CD8-positive, alpha-beta memory T cell (primary cell): Measurements from ENCODE around the gene RPL11. TPM values are rescaled to one million over a fixed set of nuclear protein-coding genes. Genes with fewer than 3 reads are reported as not detected.

ENCODE experiments used
- CTCF ChIA-PET: fragments of 350-600 bp; sonication (Branson Sonifier 250); formaldehyde crosslinking; loops from one replicate; lab custom pipeline; 2021; ENCODE audit warnings: antibody characterized with exemption; lab: Charles Lee
- POLR2A ChIA-PET: fragments of 350-600 bp; sonication (Branson Sonifier 250); formaldehyde crosslinking; loops from one replicate; lab custom pipeline; 2021; ENCODE audit warnings: antibody characterized with exemption; lab: Charles Lee
- DNase-seq, 5 donors: peaks; one replicate each; pipeline versions ENCODE4 v3.0.0 to v3.0.0-alpha.2; 2020 to 2022; ENCODE audit warnings: mixed read lengths in 1 of 5
- H3K27ac ChIP-seq: one replicate; pipeline ENCODE4 v1.7.0; 2013; ENCODE audit warnings: low read depth, mild to moderate bottlenecking, low read length, moderate library complexity
- H3K27me3 ChIP-seq: 2 replicates; pipeline ENCODE4 v1.7.0; 2013; ENCODE audit warnings: low read length, mild to moderate bottlenecking; ENCODE audit not compliant: insufficient read depth, poor library complexity, severe bottlenecking
- H3K36me3 ChIP-seq: 2 replicates; pipeline ENCODE4 v1.7.0; 2013; ENCODE audit warnings: mild to moderate bottlenecking, low read length, moderate library complexity; ENCODE audit not compliant: insufficient read depth
- H3K4me1 ChIP-seq: 2 replicates; pipeline ENCODE4 v1.7.0; 2013; ENCODE audit warnings: mild to moderate bottlenecking, low read length, moderate library complexity; ENCODE audit not compliant: insufficient read depth
- H3K4me3 ChIP-seq: 2 replicates; pipeline ENCODE4 v1.7.0; 2013; ENCODE audit warnings: mild to moderate bottlenecking, low read length
- H3K9me3 ChIP-seq: 2 replicates; pipeline ENCODE4 v1.7.0; 2013; ENCODE audit warnings: mild to moderate bottlenecking, low read length
- H3K27ac Mint-ChIP-seq, 8 donors: one replicate each; pipeline ENCODE4 v1.8.0; 2020 to 2021; ENCODE audit warnings: mixed read lengths in 8 of 8, mild to moderate bottlenecking in 6 of 8, inconsistent platforms in 3 of 8, moderate library complexity in 3 of 8
- H3K27me3 Mint-ChIP-seq, 2 donors: one replicate each; pipeline ENCODE4 v1.8.0; 2020 to 2021; ENCODE audit warnings: mixed read lengths in 2 of 2, mild to moderate bottlenecking in 1 of 2, moderate library complexity in 1 of 2
- H3K36me3 Mint-ChIP-seq, 3 donors: one replicate each; pipeline ENCODE4 v1.8.0; 2020 to 2021; ENCODE audit warnings: mixed read lengths in 3 of 3, inconsistent platforms in 1 of 3, mild to moderate bottlenecking in 1 of 3
- H3K4me1 Mint-ChIP-seq, 3 donors: one replicate each; pipeline ENCODE4 v1.8.0; 2020 to 2021; ENCODE audit warnings: mixed read lengths in 3 of 3, inconsistent platforms in 1 of 3, mild to moderate bottlenecking in 1 of 3
- H3K4me3 Mint-ChIP-seq, 7 donors: one replicate each; pipeline ENCODE4 v1.8.0; 2020 to 2021; ENCODE audit warnings: mixed read lengths in 7 of 7, mild to moderate bottlenecking in 6 of 7, moderate library complexity in 4 of 7, inconsistent platforms in 2 of 7
- H3K9me3 Mint-ChIP-seq, 5 donors: one replicate each; pipeline ENCODE4 v1.8.0; 2020 to 2022; ENCODE audit warnings: mixed read lengths in 5 of 5, mild to moderate bottlenecking in 3 of 5, moderate library complexity in 2 of 5, inconsistent platforms in 1 of 5
- polyA plus RNA-seq: library from polyadenylated mRNA; unstranded; fragments of 300-500 nt; fragmentation: Illumina TruSeq; gene quantifications from one replicate; pipeline ENCODE4 v1.2.3, GENCODE V29; 2021
- total RNA-seq, 2 experiments: library from RNA; stranded (reverse); gene quantifications; one replicate each; pipeline ENCODE4 v1.2.3, GENCODE V29; 2021

The RPL11 gene
- total and polyA plus RNA-seq, 3 experiments from 2014 or later, result 1,119 to 1,292 (median 1,242) TPM

- H3K9me3 ChIP-seq, result no peaks in the 10 kb centered on the region
- POLR2A ChIA-PET, result no interaction called here
- H3K27me3 ChIP-seq, result no peaks in the 10 kb centered on the region
- H3K36me3 ChIP-seq, result no peaks in the 10 kb centered on the region
- H3K27ac ChIP-seq, result no peak overlapping the region
- H3K36me3 Mint-ChIP-seq, result peaks cover 0 to 14% (median 1%) of the 10 kb centered on the region in 3 donors
- no peak for DNase-seq
- H3K4me3 ChIP-seq, result no peak overlapping the region
- H3K4me3 Mint-ChIP-seq, result peak overlapping the region in 6 of 7 donors; percentile 90 to 96 (median 90)
- CTCF ChIA-PET, result no interaction called here
- no peaks in the 10 kb centered on the region for H3K9me3 Mint-ChIP-seq
- H3K27ac Mint-ChIP-seq, result peak overlapping the region in 5 of 8 donors; percentile 80 to 94 (median 94)
- H3K27me3 Mint-ChIP-seq, result no peaks in the 10 kb centered on the region
- peaks cover 26% of the 10 kb centered on the region for H3K4me1 ChIP-seq
- H3K4me1 Mint-ChIP-seq, result peaks cover 28 to 34% (median 30%) of the 10 kb centered on the region in 3 donors
Observed at GRCh38 chr1:23741609-23742008, 50.0 kb downstream of the RPL11 start.

GRCh38 chr1:23742670-23743286 is 51.2 kb downstream of the RPL11 start:
- H3K27ac ChIP-seq, result peak overlapping the region; percentile 77
- H3K27me3 ChIP-seq, result no peaks in the 10 kb centered on the region
- POLR2A ChIA-PET, result interaction anchor here (0.6 to 2.1 kb wide), 4 partner anchors 19 to 51 kb away, joined by 3 to 14 read pairs (median 4); partner anchors contain the start of gene RPL11
- H3K4me3 ChIP-seq, result peak overlapping the region; percentile 79
- no peaks in the 10 kb centered on the region for H3K36me3 ChIP-seq
- no peaks in the 10 kb centered on the region for H3K9me3 ChIP-seq
- no peaks in the 10 kb centered on the region for H3K27me3 Mint-ChIP-seq
- H3K4me3 Mint-ChIP-seq, result peak overlapping the region; percentile 90 to 96 (median 91)
- peaks cover 0 to 21% (median 7%) of the 10 kb centered on the region in 3 donors for H3K36me3 Mint-ChIP-seq
- peaks cover 36% of the 10 kb centered on the region for H3K4me1 ChIP-seq
- peak overlapping the region; percentile 91 to 99 (median 94) for H3K27ac Mint-ChIP-seq
- H3K4me1 Mint-ChIP-seq, result peaks cover 40 to 45% (median 42%) of the 10 kb centered on the region in 3 donors
- no peaks in the 10 kb centered on the region for H3K9me3 Mint-ChIP-seq
- CTCF ChIA-PET, result interaction anchor here (1.4 to 3.6 kb wide), 2 partner anchors 29 to 36 kb away, joined by 4 to 14 read pairs; partner anchors contain the start of gene PITHD1
- no peak for DNase-seq

GRCh38 chr1:23743287-23744152 is 51.9 kb downstream of the RPL11 start, which contains the start of gene ELOA:
Gene ELOA, plus strand, starts transcription at chr1:23743471. Its CDS starts 33 bp downstream, at chr1:23743504.
- ChIA-PET POLR2A (interaction anchor here (0.7 to 2.1 kb wide), 6 partner anchors 10 to 375 kb away, joined by 3 to 14 read pairs (median 4); partner anchors contain the start of gene RPL11), CTCF (interaction anchor here (0.7 to 3.6 kb wide), 5 partner anchors 9 to 86 kb away, joined by 3 to 14 read pairs (median 4); partner anchors contain the start of genes PITHD1 and RPL11)
- H3K9me3 ChIP-seq, result no peaks in the 10 kb centered on the region
- peak within 1 kb of the TSS; percentile 90 to 98 (median 91) for H3K4me3 Mint-ChIP-seq
- peak within 1 kb of the TSS; percentile 79 for H3K4me3 ChIP-seq
- peak; percentile 68 to 85 (median 70) for DNase-seq
- no peaks in the 10 kb centered on the region for H3K27me3 ChIP-seq
- H3K4me1 Mint-ChIP-seq, result peaks cover 46 to 53% (median 49%) of the 10 kb centered on the region in 3 donors
- peaks cover 41% of the 10 kb centered on the region for H3K4me1 ChIP-seq
- peak within 1 kb of the TSS; percentile 77 for H3K27ac ChIP-seq
- H3K36me3 Mint-ChIP-seq, result peaks cover 0 to 24% (median 7%) of the 10 kb centered on the region in 3 donors
- no peaks in the 10 kb centered on the region for H3K27me3 Mint-ChIP-seq
- no peaks in the 10 kb centered on the region for H3K9me3 Mint-ChIP-seq
- H3K36me3 ChIP-seq, result no peaks in the 10 kb centered on the region
- peak within 1 kb of the TSS; percentile 92 to 99 (median 94) for H3K27ac Mint-ChIP-seq

DNA sequence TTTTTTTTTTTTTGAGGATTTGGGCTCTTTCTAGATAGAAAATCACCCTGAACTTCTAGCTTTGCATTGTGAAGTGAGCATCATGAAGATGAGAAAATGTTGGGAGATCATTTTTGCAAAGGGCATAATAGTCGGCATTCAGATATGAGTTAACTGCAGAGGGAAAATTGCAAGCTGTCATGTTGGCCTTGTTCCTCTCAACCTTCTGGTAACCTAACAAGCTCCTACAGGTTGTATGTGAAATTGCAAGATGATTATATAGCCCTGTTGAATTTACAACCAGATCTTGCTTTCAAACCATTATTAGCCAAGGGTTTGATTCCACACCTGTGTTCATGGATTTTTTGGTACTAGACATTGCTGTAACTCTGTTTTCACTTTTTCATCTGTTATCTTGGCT is 53.9 kb downstream of the RPL11 start:
- peak overlapping the region; percentile 57 to 98 (median 89) for H3K4me3 Mint-ChIP-seq
- no peaks in the 10 kb centered on the region for H3K27me3 Mint-ChIP-seq
- POLR2A ChIA-PET, result interaction anchor here (0.7 kb wide), 1 partner anchor 35 kb away, joined by 4 read pairs; no protein-coding TSS in a partner anchor
- H3K9me3 Mint-ChIP-seq, result no peaks in the 10 kb centered on the region
- H3K36me3 ChIP-seq, result peaks cover 3% of the 10 kb centered on the region
- peak in 1 of 5 donors; percentile 11 for DNase-seq
- CTCF ChIA-PET, result interaction anchor here (1.7 to 3.6 kb wide), 2 partner anchors 26 to 33 kb away, joined by 4 to 14 read pairs; partner anchors contain the start of gene PITHD1
- no peak overlapping the region for H3K27ac ChIP-seq
- peaks cover 55 to 64% (median 60%) of the 10 kb centered on the region in 3 donors for H3K4me1 Mint-ChIP-seq
- no peaks in the 10 kb centered on the region for H3K27me3 ChIP-seq
- peaks cover 43% of the 10 kb centered on the region for H3K4me1 ChIP-seq
- peaks cover 0 to 35% (median 9%) of the 10 kb centered on the region in 3 donors for H3K36me3 Mint-ChIP-seq
- H3K9me3 ChIP-seq, result no peaks in the 10 kb centered on the region
- H3K27ac Mint-ChIP-seq, result peak overlapping the region in 7 of 8 donors; percentile 61 to 97 (median 92)
- H3K4me3 ChIP-seq, result no peak overlapping the region

Other genes starting within 250 kb of the RPL11 start
- under 1 TPM; 0.33 to 0.78 TPM for gene ASAP3, start 207.6 kb upstream of the RPL11 start, total RNA-seq
- 0.62 TPM for gene ASAP3, start 207.6 kb upstream of the RPL11 start, polyA plus RNA-seq
- 10 to 100 TPM; 19.1 to 19.6 TPM for gene E2F2, start 160.6 kb upstream of the RPL11 start, total RNA-seq
- gene E2F2, start 160.6 kb upstream of the RPL11 start, polyA plus RNA-seq, result 0.76 TPM
- gene ID3, start 132.3 kb upstream of the RPL11 start, total RNA-seq, result 10 to 100 TPM; 18.4 to 19.3 TPM
- gene ID3, start 132.3 kb upstream of the RPL11 start, polyA plus RNA-seq, result 4.7 TPM
- gene ELOA, start 51.7 kb downstream of the RPL11 start, total RNA-seq, result 10 to 100 TPM; 64.1 to 69.0 TPM
- gene ELOA, start 51.7 kb downstream of the RPL11 start, polyA plus RNA-seq, result 32.3 TPM
- 100 to 1,000 TPM; 105 TPM for gene PITHD1, start 86.6 kb downstream of the RPL11 start, total RNA-seq
- gene PITHD1, start 86.6 kb downstream of the RPL11 start, polyA plus RNA-seq, result 68.5 TPM
- gene LYPLA2, start 99.3 kb downstream of the RPL11 start, total RNA-seq, result 100 to 1,000 TPM in 1 of 2 experiments, 10 to 100 TPM in 1; 99.9 to 100 TPM
- gene LYPLA2, start 99.3 kb downstream of the RPL11 start, polyA plus RNA-seq, result 109 TPM
- gene GALE, start 108.9 kb downstream of the RPL11 start, total RNA-seq, result 10 to 100 TPM; 50.5 to 55.3 TPM
- 17.2 TPM for gene GALE, start 108.9 kb downstream of the RPL11 start, polyA plus RNA-seq
- gene HMGCL, start 133.6 kb downstream of the RPL11 start, total RNA-seq, result 10 to 100 TPM; 24.7 to 25.3 TPM
- gene HMGCL, start 133.6 kb downstream of the RPL11 start, polyA plus RNA-seq, result 28.0 TPM
- gene FUCA1, start 176.5 kb downstream of the RPL11 start, total RNA-seq, result 10 to 100 TPM; 14.1 to 15.7 TPM
- gene FUCA1, start 176.5 kb downstream of the RPL11 start, polyA plus RNA-seq, result 17.2 TPM
- gene CNR2, start 221.6 kb downstream of the RPL11 start, total RNA-seq, result under 1 TPM; 0.18 to 0.20 TPM
- 5.3 TPM for gene CNR2, start 221.6 kb downstream of the RPL11 start, polyA plus RNA-seq